Uterus (tissue), 4 donors: ENCODE results near the gene MYO18B. TPM values are rescaled to one million over a fixed set of nuclear protein-coding genes. Genes with fewer than 3 reads are reported as not detected.

Source experiments
- DNase-seq, 2 donors: peaks; one replicate each; pipeline ENCODE4 v3.0.0-alpha.2; 2019 to 2020
- H3K27ac ChIP-seq, 2 donors: fragments of 200-600 bp; sonication (generic); 1 replicate in 1 of 2; 2 replicates in 1 of 2; pipeline ENCODE4 v1.5.1; 2016 to 2018
- H3K27me3 ChIP-seq, 2 donors: fragments of 200-600 bp; sonication (generic); one replicate each; pipeline ENCODE4 v1.5.1; 2018 to 2019; ENCODE audit warnings: control low read depth in 1 of 2
- H3K36me3 ChIP-seq, 2 donors: fragments of 200-600 bp; sonication (generic); one replicate each; pipeline ENCODE4 v1.5.1; 2019; ENCODE audit warnings: control low read depth in 1 of 2
- H3K4me1 ChIP-seq, 2 donors: fragments of 200-600 bp; sonication (generic); one replicate each; pipeline ENCODE4 v1.5.1; 2018 to 2019; ENCODE audit warnings: control low read depth in 1 of 2
- H3K4me3 ChIP-seq, 2 donors: fragments of 200-600 bp; sonication (generic); 1 replicate in 1 of 2; 2 replicates in 1 of 2; pipeline ENCODE4 v1.5.1; 2018 to 2019; ENCODE audit warnings: mild to moderate bottlenecking in 1 of 2
- H3K9me3 ChIP-seq, 2 donors: fragments of 200-600 bp; sonication (generic); one replicate each; pipeline ENCODE4 v1.5.1; 2019; ENCODE audit warnings: control low read depth in 1 of 2
- CTCF ChIP-seq, 4 experiments: fragments of 200-600 bp in 2 of 4; fragments of 450-650 bp in 2 of 4; sonication (generic) in 2 of 4; IDR thresholded peaks; one replicate each; pipeline ENCODE4 v1.5.1; 2016 to 2019; ENCODE audit warnings: antibody characterized with exemption in 4 of 4, mild to moderate bottlenecking in 2 of 4, moderate library complexity in 1 of 4
- POLR2A ChIP-seq, 2 donors: fragments of 450-650 bp; IDR thresholded peaks; one replicate each; pipeline ENCODE4 v1.6.1; 2016; ENCODE audit warnings: antibody characterized with exemption in 2 of 2, mild to moderate bottlenecking in 1 of 2, moderate library complexity in 1 of 2
- intact Hi-C: fragments of 100-400 bp; cut with DNase I; formaldehyde crosslinking; loops from one replicate; pipeline ENCODE4 v1.15.1; 2023; ENCODE audit warnings: low total_unique reads
- total RNA-seq, 4 donors: library from RNA; depleted of rRNA in 3 of 4; stranded (reverse); fragments of >200 nt in 3 of 4; gene quantifications; one replicate each; pipeline versions ENCODE4 v1.1.0 to v1.2.4, GENCODE V29; 2014 to 2023
- donor health status: DM: yes; HTN: yes; CAD: no.

The MYO18B gene
- total RNA-seq, 4 donors from 2014 or later, result 0.41 to 0.43 TPM; not detected in 2

GRCh38 chr22:25726241-25726640, 15.7 kb upstream of the MYO18B start:
- intact Hi-C loops, result no loop called here
- Histone ChIP-seq H3K27ac (no peak overlapping the region), H3K27me3 (no peaks in the 10 kb centered on the region), H3K36me3 (no peaks in the 10 kb centered on the region), H3K9me3 (no peaks in the 10 kb centered on the region), H3K4me3 (no peak overlapping the region), H3K4me1 (no peaks in the 10 kb centered on the region)
- TF ChIP-seq CTCF (IDR thresholded peaks at IDR 0.05) (no peak), POLR2A (IDR thresholded peaks at IDR 0.05) (no peak)
- no peak for DNase-seq

GRCh38 chr22:25728071-25728470, 13.9 kb upstream of the MYO18B start:
- Histone ChIP-seq H3K36me3 (no peaks in the 10 kb centered on the region), H3K9me3 (no peaks in the 10 kb centered on the region), H3K4me1 (no peaks in the 10 kb centered on the region), H3K27ac (no peak overlapping the region), H3K27me3 (no peaks in the 10 kb centered on the region), H3K4me3 (no peak overlapping the region)
- TF ChIP-seq CTCF (IDR thresholded peaks at IDR 0.05) (no peak), POLR2A (IDR thresholded peaks at IDR 0.05) (no peak)
- no peak for DNase-seq
- intact Hi-C loops, result no loop called here

- H3K9me3 ChIP-seq, result no peaks in the 10 kb centered on the region
- H3K27ac ChIP-seq, result no peak overlapping the region
- no peaks in the 10 kb centered on the region for H3K36me3 ChIP-seq
- H3K4me1 ChIP-seq, result no peaks in the 10 kb centered on the region
- intact Hi-C loops, result no loop called here
- TF ChIP-seq POLR2A (IDR thresholded peaks at IDR 0.05), result no peak
- no peak for TF ChIP-seq CTCF (IDR thresholded peaks at IDR 0.05)
- DNase-seq, result no peak
- H3K27me3 ChIP-seq, result no peaks in the 10 kb centered on the region
- no peak overlapping the region for H3K4me3 ChIP-seq
Observed at GRCh38 chr22:25729016-25729995, 12.7 kb upstream of the MYO18B start.

GRCh38 chr22:25735650-25736049, 6.3 kb upstream of the MYO18B start:
- H3K9me3 ChIP-seq, result no peaks in the 10 kb centered on the region
- H3K36me3 ChIP-seq, result no peaks in the 10 kb centered on the region
- no peak overlapping the region for H3K27ac ChIP-seq
- intact Hi-C loops, result no loop called here
- no peaks in the 10 kb centered on the region for H3K27me3 ChIP-seq
- H3K4me3 ChIP-seq, result no peak overlapping the region
- H3K4me1 ChIP-seq, result no peaks in the 10 kb centered on the region
- no peak for DNase-seq
- no peak for TF ChIP-seq CTCF (IDR thresholded peaks at IDR 0.05)
- TF ChIP-seq POLR2A (IDR thresholded peaks at IDR 0.05), result no peak

GRCh38 chr22:25736378-25737011, 5.5 kb upstream of the MYO18B start:
- Histone ChIP-seq H3K4me3 (no peak overlapping the region), H3K27ac (no peak overlapping the region), H3K4me1 (no peaks in the 10 kb centered on the region), H3K27me3 (no peaks in the 10 kb centered on the region), H3K36me3 (no peaks in the 10 kb centered on the region), H3K9me3 (no peaks in the 10 kb centered on the region)
- intact Hi-C loops, result no loop called here
- TF ChIP-seq CTCF (IDR thresholded peaks at IDR 0.05) (no peak), POLR2A (IDR thresholded peaks at IDR 0.05) (no peak)
- DNase-seq, result no peak
